PC-9 (cell line): ENCODE measurements around the gene AP1G1. TPM values are rescaled to one million over a fixed set of nuclear protein-coding genes. Genes with fewer than 3 reads are reported as not detected.

ENCODE experiments used
- BruUV-seq: library from RNA; stranded (reverse); fragments of 400-500 nt; replicated peaks from 2 replicates; lab custom pipeline; 2021; lab: Mats Ljungman, UMichigan
- CTCF ChIA-PET: fragments of 300-600 bp; sonication (Branson Sonifier 250); formaldehyde crosslinking; loops from one replicate; lab custom pipeline; 2022; ENCODE audit warnings: antibody characterized with exemption; lab: Charles Lee
- POLR2A ChIA-PET: fragments of 300-600 bp; sonication (Branson Sonifier 250); formaldehyde crosslinking; loops from one replicate; lab custom pipeline; 2022; ENCODE audit warnings: antibody characterized with exemption; ENCODE audit not compliant: unreplicated experiment; lab: Charles Lee
- DNase-seq, 2 experiments: peaks; one replicate each; pipeline versions ENCODE4 v3.0.0 to v3.0.0-alpha.2; 2015 to 2022; ENCODE audit warnings: mixed read lengths in 1 of 2
- H2AFZ ChIP-seq: fragments of 200-600 bp; sonication (generic); 2 replicates; pipeline ENCODE4 v1.8.1; 2017; ENCODE audit warnings: antibody characterized with exemption
- H3F3A ChIP-seq: fragments of 200-600 bp; sonication (generic); 2 replicates; pipeline ENCODE4 v1.8.1; 2017; ENCODE audit warnings: antibody characterized with exemption, mild to moderate bottlenecking, low read depth; ENCODE audit not compliant: insufficient read depth
- H3K27ac ChIP-seq: fragments of 200-600 bp; sonication (generic); 2 replicates; pipeline ENCODE4 v1.6.1; 2016; ENCODE audit warnings: mixed run types
- H3K27me3 ChIP-seq: fragments of 200-600 bp; sonication (generic); 2 replicates; pipeline ENCODE4 v1.6.1; 2016; ENCODE audit warnings: low read depth, mixed run types; ENCODE audit not compliant: insufficient read depth
- H3K36me3 ChIP-seq: fragments of 200-600 bp; sonication (generic); 2 replicates; pipeline ENCODE4 v1.6.1; 2016; ENCODE audit warnings: low read depth, mixed run types
- H3K4me1 ChIP-seq: fragments of 200-600 bp; sonication (generic); replicated peaks from 2 replicates; pipeline ENCODE4 v1.6.1; 2016; ENCODE audit warnings: mixed run types; ENCODE audit not compliant: insufficient read depth
- H3K4me2 ChIP-seq: fragments of 200-600 bp; sonication (generic); 2 replicates; pipeline ENCODE4 v1.6.1; 2017; ENCODE audit warnings: mixed run types
- H3K4me3 ChIP-seq: fragments of 200-600 bp; sonication (generic); 2 replicates; pipeline ENCODE4 v1.6.1; 2016; ENCODE audit warnings: mixed run types
- H3K79me2 ChIP-seq: fragments of 200-600 bp; sonication (generic); 2 replicates; pipeline ENCODE4 v1.6.1; 2017; ENCODE audit warnings: low read depth, mixed run types
- H3K9me2 ChIP-seq: fragments of 200-600 bp; sonication (generic); 2 replicates; pipeline ENCODE4 v1.8.1; 2017; ENCODE audit warnings: mild to moderate bottlenecking; ENCODE audit not compliant: insufficient read depth
- H3K9me3 ChIP-seq: fragments of 200-600 bp; sonication (generic); 2 replicates; pipeline ENCODE4 v1.8.1; 2016; ENCODE audit warnings: low read depth; ENCODE audit not compliant: insufficient read depth
- H4K20me1 ChIP-seq: fragments of 200-600 bp; sonication (generic); 2 replicates; pipeline ENCODE4 v1.8.1; 2017; ENCODE audit not compliant: insufficient read depth
- CTCF ChIP-seq: fragments of 200-600 bp; sonication (generic); conservative IDR thresholded peaks from 2 replicates; pipeline ENCODE4 v1.6.1; 2017; ENCODE audit warnings: mixed run types, antibody characterized with exemption, mild to moderate bottlenecking, moderate library complexity
- EZH2 ChIP-seq: fragments of 200-600 bp; sonication (generic); IDR thresholded peaks from 2 replicates; pipeline ENCODE4 v1.8.0; 2017; ENCODE audit warnings: antibody characterized with exemption, low read depth
- intact Hi-C: fragments of 100-400 bp; cut with micrococcal nuclease; formaldehyde crosslinking; loops from one replicate; pipeline ENCODE4 v1.10.0; 2022; ENCODE audit not compliant: unreplicated experiment
- total RNA-seq: library from RNA; stranded (reverse); gene quantifications from 2 replicates; pipeline ENCODE4 v1.2.3, GENCODE V29; 2021

The AP1G1 gene
- total RNA-seq, 1 experiment from 2014 or later: 72.5 TPM

GRCh38 chr16:71854369-71854948, 45.8 kb upstream of the AP1G1 start:
- Histone ChIP-seq H3K79me2 (no peaks in the 10 kb centered on the region), H3F3A (no peaks in the 10 kb centered on the region), H3K4me1 (no peaks in the 10 kb centered on the region), H3K4me3 (no peak overlapping the region), H3K36me3 (no peaks in the 10 kb centered on the region; the same call in 1 of the 2 replicates), H2AFZ (no peak overlapping the region), H3K9me3 (no peaks in the 10 kb centered on the region), H3K27me3 (no peaks in the 10 kb centered on the region), H3K4me2 (no peak overlapping the region), H3K9me2 (no peaks in the 10 kb centered on the region), H4K20me1 (0 out of 2 replicates have a peak, but pooled peaks cover 3% of the 10 kb centered on the region), H3K27ac (no peak overlapping the region)
- POLR2A ChIA-PET: no interaction called here
- DNase-seq: no peak
- CTCF ChIA-PET: no interaction called here
- TF ChIP-seq EZH2 (no peak), CTCF (no peak)
- intact Hi-C loops: no loop called here
- BruUV-seq: no TSS peak

GRCh38 chr16:71853413-71853812, 44.8 kb upstream of the AP1G1 start:
- no TSS peak for BruUV-seq
- DNase-seq: no peak
- ChIA-PET CTCF (no interaction called here), POLR2A (no interaction called here)
- Histone ChIP-seq H3K4me2 (no peak overlapping the region), H3K9me2 (no peaks in the 10 kb centered on the region), H3K4me1 (no peaks in the 10 kb centered on the region), H3K9me3 (no peaks in the 10 kb centered on the region), H3F3A (no peaks in the 10 kb centered on the region), H3K27me3 (no peaks in the 10 kb centered on the region), H2AFZ (no peak overlapping the region), H3K79me2 (peaks cover 3% of the 10 kb centered on the region; the same call in 1 of the 2 replicates), H3K27ac (no peak overlapping the region), H3K4me3 (no peak overlapping the region), H4K20me1 (0 out of 2 replicates have a peak, but pooled peaks cover 3% of the 10 kb centered on the region), H3K36me3 (peaks cover 4% of the 10 kb centered on the region; the same call in 1 of the 2 replicates)
- intact Hi-C loops: no loop called here
- TF ChIP-seq CTCF (no peak), EZH2 (no peak)

- H3K27ac ChIP-seq: no peak overlapping the region
- no peaks in the 10 kb centered on the region for H3K9me2 ChIP-seq
- peaks cover 12% of the 10 kb centered on the region for H3K79me2 ChIP-seq
- peaks cover 8% of the 10 kb centered on the region; the same call in 1 of the 2 replicates for H3K36me3 ChIP-seq
- ChIA-PET POLR2A (no interaction called here), CTCF (no interaction called here)
- H2AFZ ChIP-seq: no peak overlapping the region
- no peak overlapping the region for H3K4me2 ChIP-seq
- BruUV-seq: no TSS peak
- no peaks in the 10 kb centered on the region; the same call in 1 of the 2 replicates for H3K4me1 ChIP-seq
- H3K27me3 ChIP-seq: no peaks in the 10 kb centered on the region
- 0 out of 2 replicates have a peak, but pooled peaks cover 3% of the 10 kb centered on the region for H4K20me1 ChIP-seq
- DNase-seq: no peak
- intact Hi-C loops: no loop called here
- TF ChIP-seq CTCF (no peak), EZH2 (no peak)
- no peaks in the 10 kb centered on the region for H3F3A ChIP-seq
- H3K9me3 ChIP-seq: no peaks in the 10 kb centered on the region
- H3K4me3 ChIP-seq: no peak overlapping the region
Observed at GRCh38 chr16:71852561-71852960, 43.9 kb upstream of the AP1G1 start.
